K562 (cell line): ENCODE measurements around the gene DOCK7. TPM values are rescaled to one million over a fixed set of nuclear protein-coding genes. Genes with fewer than 3 reads are reported as not detected.

Experiments
- ATAC-seq: fragments of 200-7000 bp; cut with Tn5 transposase; 3 replicates; pipeline ENCODE4 v1.9.1; 2020; ENCODE audit warnings: moderate library complexity
- BruUV-seq: library from RNA; stranded (reverse); fragments of 400-500 nt; replicated peaks from 2 replicates; lab custom pipeline; 2021; lab: Mats Ljungman, UMichigan
- CTCF ChIA-PET: fragments of 300-600 bp; formaldehyde crosslinking; extraction: SDS; loops from one replicate; lab custom pipeline; 2021; ENCODE audit warnings: low intra/inter-chr PET ratio; lab: Yijun Ruan, JAX
- POLR2A ChIA-PET: fragments of 300-600, 350-650 bp; sonication (Branson Sonifier 250); formaldehyde crosslinking; extraction: SDS; loops from one replicate; lab custom pipeline; 2021; ENCODE audit warnings: antibody characterized with exemption, inconsistent platforms; lab: Yijun Ruan, JAX
- DNase-seq, 4 experiments: peaks; one replicate each; pipeline versions ENCODE4 v3.0.0 to v3.0.0-alpha.2; 2011 to 2018; ENCODE audit warnings: low spot score in 3 of 4, mixed read lengths in 3 of 4; ENCODE audit errors: extremely low read depth in 1 of 4
- FAIRE-seq: peaks from 2 replicates; lab custom pipeline; 2011; peaks lifted over from hg19 to GRCh38; lab: Jason Lieb, UNC
- H2AFZ ChIP-seq: 2 replicates; pipeline ENCODE4 v1.6.0; 2011; ENCODE audit warnings: low read depth, low read length, control low read depth, inconsistent platforms
- H3K27ac ChIP-seq: fragments of 200-600 bp; 3 replicates; pipeline ENCODE4 v1.8.0; 2011; ENCODE audit warnings: low read depth, mild to moderate bottlenecking, control low read depth, inconsistent platforms, low read length, moderate library complexity, mixed read lengths; ENCODE audit errors: extremely low read depth
- H3K27me3 ChIP-seq, 2 experiments: fragments of 300-600 bp in 1 of 2; 2 replicates in 1 of 2; 3 replicates in 1 of 2; pipeline versions ENCODE4 v1.6.0 to v1.8.0; 2011; ENCODE audit warnings: inconsistent platforms in 2 of 2, low read length in 2 of 2, mild to moderate bottlenecking in 1 of 2, mixed read lengths in 1 of 2, moderate library complexity in 1 of 2; ENCODE audit not compliant: control insufficient read depth in 2 of 2, insufficient read depth in 2 of 2
- H3K36me3 ChIP-seq: fragments of 300-600 bp; 3 replicates; pipeline ENCODE4 v1.8.0; 2011; ENCODE audit warnings: mild to moderate bottlenecking, low read length, inconsistent platforms; ENCODE audit not compliant: control insufficient read depth, insufficient read depth
- H3K4me1 ChIP-seq, 2 experiments: fragments of 200-600 bp in 1 of 2; replicated peaks in 1 of 2; 2 replicates in 1 of 2; 3 replicates in 1 of 2; pipeline versions ENCODE4 v1.5.1 to v1.8.0; 2011; ENCODE audit warnings: inconsistent platforms in 2 of 2, low read length in 2 of 2, mild to moderate bottlenecking in 1 of 2, mixed read lengths in 1 of 2, moderate library complexity in 1 of 2; ENCODE audit not compliant: control insufficient read depth in 2 of 2, insufficient read depth in 2 of 2
- H3K4me2 ChIP-seq: 2 replicates; pipeline ENCODE4 v1.6.1; 2011; ENCODE audit warnings: low read length, control low read depth, inconsistent platforms, mixed read lengths; ENCODE audit not compliant: insufficient read depth
- H3K4me3 ChIP-seq: fragments of 200-600 bp; sonication (generic), shearing (Covaris generic); 2 replicates; pipeline ENCODE4 v1.5.1; 2016; ENCODE audit warnings: control low read depth, inconsistent platforms
- H3K79me2 ChIP-seq: fragments of 200-600 bp; 3 replicates; pipeline ENCODE4 v1.8.0; 2011; ENCODE audit warnings: low read length, inconsistent platforms; ENCODE audit not compliant: control insufficient read depth, insufficient read depth
- H3K9ac ChIP-seq, 2 experiments: 2 replicates each; pipeline versions ENCODE4 v1.6.0 to v1.6.1; 2011; ENCODE audit warnings: low read depth in 2 of 2, low read length in 2 of 2, control low read depth in 1 of 2, inconsistent platforms in 1 of 2, mild to moderate bottlenecking in 1 of 2, mixed read lengths in 1 of 2; ENCODE audit not compliant: insufficient read depth in 1 of 2
- H3K9me1 ChIP-seq: one replicate; pipeline ENCODE4 v1.6.0; 2011; ENCODE audit warnings: inconsistent platforms, mild to moderate bottlenecking, low read length, moderate library complexity; ENCODE audit not compliant: control insufficient read depth, insufficient read depth
- H3K9me3 ChIP-seq: replicated peaks from 2 replicates; pipeline ENCODE4 v1.5.1; 2011; ENCODE audit warnings: low read depth, low read length, inconsistent platforms; ENCODE audit not compliant: control insufficient read depth, insufficient read depth
- H4K20me1 ChIP-seq: replicated peaks from 2 replicates; pipeline ENCODE4 v1.6.1; 2011; ENCODE audit warnings: low read length, inconsistent platforms, mixed read lengths; ENCODE audit not compliant: control insufficient read depth, insufficient read depth
- ARID2 ChIP-seq: fragments of 450-650 bp; IDR thresholded peaks from 2 replicates; pipeline ENCODE4 v1.6.1; 2017; ENCODE audit warnings: antibody characterized with exemption, mild to moderate bottlenecking
- ARID3A ChIP-seq: IDR thresholded peaks from 2 replicates; pipeline ENCODE4 v1.6.1; 2012; ENCODE audit warnings: low read depth, low read length, improper control_type of control experiment, borderline replicate concordance
- ARNT ChIP-seq, 2 experiments: fragments of 450-650 bp; IDR thresholded peaks; 2 replicates each; pipeline ENCODE4 v1.6.1; 2016; ENCODE audit warnings: mild to moderate bottlenecking in 1 of 2
- CBFA2T3 ChIP-seq: fragments of 450-650 bp; IDR thresholded peaks from 2 replicates; pipeline ENCODE4 v1.6.1; 2017
- CHCHD3 ChIP-seq: fragments of 250-450 bp; sonication (Bioruptor Pico); IDR thresholded peaks from 2 replicates; pipeline ENCODE4 v2.1.2; 2022; ENCODE audit warnings: mild to moderate bottlenecking
- CHD1 ChIP-seq: fragments of 200-600 bp; sonication (generic); IDR thresholded peaks from one replicate; pipeline ENCODE4 v1.6.1; 2012; ENCODE audit warnings: mild to moderate bottlenecking, moderate library complexity, low read length, inconsistent platforms
- CREB1 ChIP-seq, 2 experiments: sonication (generic) in 1 of 2; formaldehyde crosslinking in 1 of 2; IDR thresholded peaks; 2 replicates each; pipeline versions ENCODE4 v1.6.1 to v1.8.0; 2012 to 2022; ENCODE audit warnings: inconsistent platforms in 1 of 2, mild to moderate bottlenecking in 1 of 2, missing genetic modification reagents in 1 of 2, moderate library complexity in 1 of 2
- DDX20 ChIP-seq: fragments of 450-650 bp; IDR thresholded peaks from 2 replicates; pipeline ENCODE4 v1.6.1; 2016; ENCODE audit warnings: missing genetic modification characterization, low read depth, mild to moderate bottlenecking, missing compliant biosample characterization, moderate library complexity
- DEAF1 ChIP-seq: fragments of 450-650 bp; formaldehyde crosslinking; IDR thresholded peaks from 2 replicates; pipeline ENCODE4 v1.4.0; 2020; ENCODE audit warnings: mild to moderate bottlenecking, moderate library complexity
- FOXA3 ChIP-seq, 2 experiments: fragments of 450-650 bp in 1 of 2; sonication (generic) in 1 of 2; formaldehyde crosslinking; IDR thresholded peaks in 1 of 2; conservative IDR thresholded peaks in 1 of 2; 2 replicates each; pipeline versions ENCODE4 v1.4.0 to v1.8.0; 2020 to 2022; ENCODE audit warnings: mild to moderate bottlenecking in 2 of 2, missing genetic modification reagents in 1 of 2
- HDAC6 ChIP-seq: IDR thresholded peaks from 2 replicates; pipeline ENCODE4 v1.6.1; 2012; ENCODE audit warnings: low read depth, mild to moderate bottlenecking, control low read depth, inconsistent platforms, low read length, moderate library complexity
- NELFE ChIP-seq: IDR thresholded peaks from 2 replicates; pipeline ENCODE4 v1.6.1; 2011; ENCODE audit warnings: mild to moderate bottlenecking; ENCODE audit not compliant: insufficient read depth, insufficient read length
- RB1 ChIP-seq: fragments of 450-650 bp; IDR thresholded peaks from 2 replicates; pipeline ENCODE4 v1.6.1; 2017; ENCODE audit warnings: low read depth, mild to moderate bottlenecking
- STAG1 ChIP-seq: sonication (generic); formaldehyde crosslinking; IDR thresholded peaks from 2 replicates; pipeline ENCODE4 v1.5.0; 2020; ENCODE audit warnings: missing genetic modification reagents, borderline replicate concordance
- THRB ChIP-seq: fragments of 450-650 bp; formaldehyde crosslinking; conservative IDR thresholded peaks from 2 replicates; pipeline ENCODE4 v1.4.0; 2022; ENCODE audit warnings: mild to moderate bottlenecking, missing genetic modification characterization
- ZNF354B ChIP-seq: fragments of 250-450 bp; sonication (Bioruptor Pico); IDR thresholded peaks from 2 replicates; pipeline ENCODE4 v1.4.0; 2020
- ZNF511 ChIP-seq: sonication (generic); formaldehyde crosslinking; IDR thresholded peaks from 2 replicates; pipeline ENCODE4 v1.8.0; 2022; ENCODE audit warnings: mild to moderate bottlenecking, missing genetic modification reagents
- WGBS: fragments of 100-300 bp; shearing (Covaris generic); methylation state at CpG from one replicate; pipeline ENCODE4 v1.1.6; 2016; ENCODE audit warnings: low coverage, mixed read lengths; ENCODE audit not compliant: insufficient coverage; ENCODE audit errors: missing lambda C conversion rate; 5-methylcytosine and 5-hydroxymethylcytosine counted together
- in situ Hi-C: fragments of 300-500 bp; cut with MboI; formaldehyde crosslinking; loops from 4 replicates; pipeline ENCODE4 v1.15.0; 2018; ENCODE audit warnings: inconsistent platforms, mixed read lengths
- intact Hi-C: fragments of 100-400 bp; cut with micrococcal nuclease; formaldehyde crosslinking; loops from 2 replicates; pipeline ENCODE4 v1.14.2; 2022
- polyA plus RNA-seq, 8 experiments: library from polyadenylated mRNA; depleted of rRNA in 4 of 8; stranded (reverse) in 5 of 8; unstranded in 3 of 8; fragments of >200 nt; fragmentation: Nextera tagmentation in 2 of 8; fragmentation: Illumina TruSeq in 1 of 8; extraction: Ambion mirVana in 2 of 8; extraction: Trizol in 1 of 8; gene quantifications; 2 replicates each; pipeline versions ENCODE4 v1.2.1 to v1.2.3, GENCODE V29; 2011 to 2014; ENCODE audit warnings: inconsistent platforms in 1 of 8, missing spikeins in 1 of 8
- total RNA-seq, 7 experiments: library from RNA; depleted of rRNA in 6 of 7; stranded (reverse); fragments of >200 nt in 6 of 7; fragmentation: Illumina TruSeq in 2 of 7; extraction: Trizol in 2 of 7; gene quantifications; 2 replicates each; pipeline versions ENCODE4 v1.2.1 to v1.2.3, GENCODE V29; 2011 to 2021; ENCODE audit warnings: low replicate concordance in 1 of 7

DOCK7 gene
- total and polyA plus RNA-seq, 9 of the 15 experiments (the other 6 are each of a cell fraction or from before 2014, with no cell fraction given), result 4.9 to 35.1 (median 12.6) TPM

- intact Hi-C loops (no loop called here), in situ Hi-C loops (no loop called here)
- BruUV-seq, result no TSS peak
- H3K9me3 ChIP-seq, result no peaks in the 10 kb centered on the region
- no peak for TF ChIP-seq ARID3A
- no peak for TF ChIP-seq FOXA3 (CRISPR knock-in tag; conservative IDR thresholded peaks at IDR 0.05 in 1 of 2, IDR thresholded peaks at IDR 0.05 in 1 of 2)
- TF ChIP-seq CHCHD3 (CRISPR knock-in tag), result no peak
- TF ChIP-seq ARNT (IDR thresholded peaks at IDR 0.05), result no peak
- no peak for TF ChIP-seq ZNF511 (CRISPR knock-in tag)
- no peak for TF ChIP-seq DEAF1 (CRISPR knock-in tag)
- TF ChIP-seq CBFA2T3, result no peak
- no peak for TF ChIP-seq CHD1
- TF ChIP-seq DDX20, result no peak
- TF ChIP-seq ARID2, result no peak
- no peak for TF ChIP-seq ZNF354B
- no peak for TF ChIP-seq THRB
- TF ChIP-seq RB1, result no peak
- no peak for TF ChIP-seq STAG1
- no peak for TF ChIP-seq CREB1 (IDR thresholded peaks at IDR 0.05)
- TF ChIP-seq CREB1 (CRISPR knock-in tag; IDR thresholded peaks at IDR 0.05), result no peak
- no peak for TF ChIP-seq NELFE
- TF ChIP-seq HDAC6, result no peak
- H3K4me1 ChIP-seq, result 0 out of 5 replicates have a peak, but pooled peaks cover 0 to 2% of the 10 kb centered on the region in 2 experiments
- H3K36me3 ChIP-seq, result no peaks in the 10 kb centered on the region
- no peak for ATAC-seq
- no peak overlapping the region for H3K4me3 ChIP-seq
- no peak overlapping the region for H3K9ac ChIP-seq
- ChIA-PET POLR2A (no interaction called here), CTCF (no interaction called here)
- no peaks in the 10 kb centered on the region for H3K79me2 ChIP-seq
- no peaks in the 10 kb centered on the region for H3K9me1 ChIP-seq
- no peaks in the 10 kb centered on the region; a peak in 2 of 5 replicates for H3K27me3 ChIP-seq
- H3K27ac ChIP-seq, result no peak overlapping the region
- no peak overlapping the region for H3K4me2 ChIP-seq
- WGBS, result 0% methylated on average over 2 of the region's 2 CpGs
- FAIRE-seq, result no peak
- H2AFZ ChIP-seq, result no peak overlapping the region
- no peak for DNase-seq
- no peaks in the 10 kb centered on the region for H4K20me1 ChIP-seq
These were observed 19.5 kb upstream of the DOCK7 start for GRCh38 chr1:62707744-62708120.
